Right lung (tissue), 10 donors: ENCODE measurements around the gene KLHL42. TPM values are rescaled to one million over a fixed set of nuclear protein-coding genes. Genes with fewer than 3 reads are reported as not detected.
"Not testable (repeated sequence)": the region's sequence is repeated elsewhere in the genome, so short reads cannot be mapped to it uniquely, and the experiment has no call there.

Source experiments
- DNase-seq, 2 donors: peaks; one replicate each; pipeline ENCODE4 v3.0.0-alpha.2; 2013
- long read RNA-seq, 8 donors: transcript quantifications; one replicate each; lab custom pipeline, GENCODE V29; 2026
- polyA plus RNA-seq, 5 donors: library from polyadenylated mRNA; unstranded; fragments of 120-200 nt; gene quantifications; one replicate each; pipeline versions ENCODE4 v1.2.1 to v1.2.3, GENCODE V29; 2013; ENCODE audit warnings: inconsistent platforms in 1 of 5, low replicate concordance in 1 of 5; ENCODE audit not compliant: insufficient read length in 5 of 5, insufficient read depth in 1 of 5

Gene KLHL42, protein sequence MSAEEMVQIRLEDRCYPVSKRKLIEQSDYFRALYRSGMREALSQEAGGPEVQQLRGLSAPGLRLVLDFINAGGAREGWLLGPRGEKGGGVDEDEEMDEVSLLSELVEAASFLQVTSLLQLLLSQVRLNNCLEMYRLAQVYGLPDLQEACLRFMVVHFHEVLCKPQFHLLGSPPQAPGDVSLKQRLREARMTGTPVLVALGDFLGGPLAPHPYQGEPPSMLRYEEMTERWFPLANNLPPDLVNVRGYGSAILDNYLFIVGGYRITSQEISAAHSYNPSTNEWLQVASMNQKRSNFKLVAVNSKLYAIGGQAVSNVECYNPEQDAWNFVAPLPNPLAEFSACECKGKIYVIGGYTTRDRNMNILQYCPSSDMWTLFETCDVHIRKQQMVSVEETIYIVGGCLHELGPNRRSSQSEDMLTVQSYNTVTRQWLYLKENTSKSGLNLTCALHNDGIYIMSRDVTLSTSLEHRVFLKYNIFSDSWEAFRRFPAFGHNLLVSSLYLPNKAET
- 10 to 100 TPM; 25.2 to 38.1 (median 35.7) TPM for polyA plus RNA-seq
- long read RNA-seq, donor 1, full-length matches to known transcripts: 17 of 29 reads
- long read RNA-seq, donor 1, partial matches to known transcripts: 12 of 29 reads
- long read RNA-seq, donor 1, other reads (novel, unspliced or antisense): 0 of 29 reads
- long read RNA-seq, donor 2, full-length matches to known transcripts: 8 of 8 reads
- long read RNA-seq, donor 2, partial matches to known transcripts: 0 of 8 reads
- long read RNA-seq, donor 2, other reads (novel, unspliced or antisense): 0 of 8 reads
- long read RNA-seq, donor 3, full-length matches to known transcripts: 12 of 12 reads
- long read RNA-seq, donor 3, partial matches to known transcripts: 0 of 12 reads
- long read RNA-seq, donor 3, other reads (novel, unspliced or antisense): 0 of 12 reads
- long read RNA-seq, donor 4, full-length matches to known transcripts: 5 of 5 reads
- long read RNA-seq, donor 4, partial matches to known transcripts: 0 of 5 reads
- long read RNA-seq, donor 4, other reads (novel, unspliced or antisense): 0 of 5 reads
- long read RNA-seq, donor 5, full-length matches to known transcripts: 12 of 18 reads
- long read RNA-seq, donor 5, partial matches to known transcripts: 6 of 18 reads
- long read RNA-seq, donor 5, other reads (novel, unspliced or antisense): 0 of 18 reads
- long read RNA-seq, donor 6, full-length matches to known transcripts: 20 of 20 reads
- long read RNA-seq, donor 6, partial matches to known transcripts: 0 of 20 reads
- long read RNA-seq, donor 6, other reads (novel, unspliced or antisense): 0 of 20 reads
- long read RNA-seq, donor 7, full-length matches to known transcripts: 11 of 11 reads
- long read RNA-seq, donor 7, partial matches to known transcripts: 0 of 11 reads
- long read RNA-seq, donor 7, other reads (novel, unspliced or antisense): 0 of 11 reads
- long read RNA-seq, donor 8, full-length matches to known transcripts: 5 of 5 reads
- long read RNA-seq, donor 8, partial matches to known transcripts: 0 of 5 reads
- long read RNA-seq, donor 8, other reads (novel, unspliced or antisense): 0 of 5 reads

DNA sequence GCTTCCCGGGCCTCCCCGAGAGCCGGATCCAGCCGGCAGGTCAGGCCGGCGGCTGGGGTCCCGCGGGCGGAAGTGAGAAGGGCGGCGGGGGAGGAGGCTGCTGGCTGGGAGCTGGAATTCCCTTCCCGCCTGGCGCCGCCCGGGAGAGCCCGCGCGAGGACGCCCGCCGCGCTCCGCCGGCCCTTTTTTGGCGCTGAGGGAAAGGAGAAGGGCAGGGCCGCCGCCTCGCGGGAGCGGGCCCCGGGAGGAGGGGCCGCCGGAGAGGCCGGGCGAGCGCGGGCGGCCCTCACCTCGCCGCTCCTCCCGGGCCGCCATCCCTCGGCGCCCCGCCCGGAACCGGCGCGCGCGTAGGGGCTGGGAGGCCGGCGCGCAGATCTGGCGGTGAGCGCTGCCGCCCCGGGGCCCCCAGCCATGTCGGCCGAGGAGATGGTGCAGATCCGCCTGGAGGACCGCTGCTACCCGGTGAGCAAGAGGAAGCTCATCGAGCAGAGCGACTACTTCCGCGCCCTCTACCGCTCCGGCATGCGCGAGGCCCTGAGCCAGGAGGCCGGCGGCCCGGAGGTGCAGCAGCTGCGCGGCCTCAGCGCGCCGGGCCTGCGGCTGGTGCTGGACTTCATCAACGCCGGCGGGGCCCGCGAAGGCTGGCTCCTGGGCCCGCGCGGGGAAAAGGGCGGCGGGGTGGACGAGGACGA is at the start of gene KLHL42, which contains the start of gene MANSC4:
Gene KLHL42 (plus strand): TSS at position 314 of the 692 bp plus-strand sequence. CDS start 98 bp downstream, at position 412.
Gene MANSC4 (minus strand): TSS at position 317 of the 692 bp plus-strand sequence. CDS start 8,960 bp downstream, outside the sequence.
- DNase-seq: peak; percentile 76 to 77

- DNase-seq: no peak
Observed at GRCh38 chr12:27732281-27732680, 47.8 kb upstream of the KLHL42 start.

DNA sequence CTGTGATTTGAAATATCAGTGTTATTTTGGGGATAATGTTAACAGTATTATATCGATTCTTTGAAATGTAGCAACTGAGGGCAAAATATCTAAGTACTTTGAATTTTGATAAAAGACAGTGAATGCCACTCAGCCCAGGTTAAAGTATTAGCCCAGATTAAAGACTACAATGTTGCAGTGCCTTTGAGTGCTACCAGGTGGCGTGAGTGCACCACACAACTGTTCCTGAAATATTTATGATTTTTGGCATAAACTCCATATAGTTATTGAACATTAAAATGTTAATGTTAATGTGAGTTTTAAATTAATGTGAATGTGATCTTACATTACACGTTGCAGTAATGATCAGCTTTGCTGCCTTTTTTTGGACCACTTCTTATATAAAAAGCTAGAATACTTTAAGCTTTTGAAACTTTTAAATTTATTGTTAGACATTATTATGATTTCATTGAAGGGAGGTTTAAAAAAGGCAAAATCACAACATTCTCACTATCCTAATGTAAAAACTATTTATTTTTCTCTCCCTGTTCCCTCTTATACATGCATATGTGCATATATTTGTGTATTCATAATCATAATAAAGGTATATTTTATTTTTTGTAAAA is 46.9 kb upstream of the KLHL42 start:
- peak in 1 of 2 donors; percentile 23 for DNase-seq

- no peak for DNase-seq
Observed at GRCh38 chr12:27733791-27734190, 46.2 kb upstream of the KLHL42 start.

- DNase-seq: not testable (repeated sequence)
Observed at GRCh38 chr12:27734321-27734720, 45.7 kb upstream of the KLHL42 start.

- DNase-seq: no peak
Observed at GRCh38 chr12:27743601-27744000, 36.4 kb upstream of the KLHL42 start.

DNA sequence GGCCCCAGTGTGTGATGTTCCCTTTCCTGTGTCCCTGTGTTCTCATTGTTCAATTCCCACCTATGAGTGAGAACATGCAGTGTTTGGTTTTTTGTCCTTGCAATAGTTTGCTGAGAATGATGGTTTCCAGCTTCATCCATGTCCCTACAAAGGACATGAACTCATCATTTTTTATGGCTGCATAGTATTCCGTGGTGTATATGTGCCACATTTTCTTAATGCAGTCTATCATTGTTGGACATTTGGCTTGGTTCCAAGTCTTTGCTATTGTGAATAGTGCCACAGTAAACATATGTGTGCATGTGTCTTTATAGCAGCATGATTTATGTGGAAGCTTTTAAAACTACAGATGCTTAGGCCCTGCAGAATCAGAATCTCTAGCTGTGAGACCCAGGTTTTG is 34.3 kb upstream of the KLHL42 start:
- not testable (repeated sequence) for DNase-seq

DNA sequence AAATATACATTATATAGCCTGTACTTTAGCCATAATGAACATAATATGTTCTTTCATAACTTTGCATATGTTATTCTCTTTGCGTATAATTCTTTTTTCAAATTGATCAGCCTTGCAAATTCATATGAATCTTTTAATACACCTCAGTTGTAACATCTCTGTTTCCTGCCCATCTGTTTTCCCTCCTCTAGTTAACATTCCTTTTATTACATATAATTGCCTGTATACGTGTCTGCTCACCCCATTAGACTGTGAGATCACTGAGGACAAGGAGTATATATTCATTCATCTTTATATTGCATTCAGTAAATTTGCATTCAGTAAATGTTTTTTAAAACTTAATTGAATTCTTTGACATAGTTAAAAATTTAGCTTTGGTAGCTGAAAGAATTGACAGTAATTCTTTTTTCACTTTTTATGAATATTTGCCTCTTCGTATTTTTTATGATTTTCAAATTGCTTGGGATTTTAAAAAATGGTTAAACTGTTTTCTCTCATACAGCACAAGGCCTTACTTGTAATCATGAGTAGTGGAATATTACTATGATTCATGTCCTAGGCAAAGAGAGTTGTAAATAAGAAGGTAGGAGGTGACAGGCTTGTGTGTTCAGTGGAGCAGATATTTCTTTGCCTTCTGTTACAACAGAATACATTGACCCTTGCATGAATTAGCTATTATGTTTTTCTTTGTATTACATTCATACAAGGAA is 32.8 kb upstream of the KLHL42 start:
- DNase-seq: no peak

- no peak for DNase-seq
Observed at GRCh38 chr12:27751386-27752047, 28.5 kb upstream of the KLHL42 start.

DNA sequence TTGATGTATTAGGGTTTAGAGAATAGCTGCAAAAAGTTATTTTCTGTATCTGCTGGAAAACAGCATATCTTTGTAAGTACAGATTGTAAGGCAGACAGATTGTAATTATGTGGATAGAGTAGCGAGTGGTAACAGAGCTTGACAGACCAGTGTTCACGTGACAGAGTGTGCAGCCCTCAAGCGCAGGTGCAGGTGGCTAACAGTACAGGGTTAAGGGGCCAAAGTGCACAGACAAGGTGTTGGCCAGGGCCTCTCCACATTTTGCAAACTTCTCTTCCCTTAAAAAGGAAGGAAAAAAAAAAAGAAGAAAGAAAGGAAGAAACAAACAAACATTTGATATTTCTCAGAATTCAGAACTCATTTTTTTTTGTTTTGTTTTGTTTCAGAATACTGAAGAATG is 25.2 kb upstream of the KLHL42 start:
- no peak for DNase-seq

DNA sequence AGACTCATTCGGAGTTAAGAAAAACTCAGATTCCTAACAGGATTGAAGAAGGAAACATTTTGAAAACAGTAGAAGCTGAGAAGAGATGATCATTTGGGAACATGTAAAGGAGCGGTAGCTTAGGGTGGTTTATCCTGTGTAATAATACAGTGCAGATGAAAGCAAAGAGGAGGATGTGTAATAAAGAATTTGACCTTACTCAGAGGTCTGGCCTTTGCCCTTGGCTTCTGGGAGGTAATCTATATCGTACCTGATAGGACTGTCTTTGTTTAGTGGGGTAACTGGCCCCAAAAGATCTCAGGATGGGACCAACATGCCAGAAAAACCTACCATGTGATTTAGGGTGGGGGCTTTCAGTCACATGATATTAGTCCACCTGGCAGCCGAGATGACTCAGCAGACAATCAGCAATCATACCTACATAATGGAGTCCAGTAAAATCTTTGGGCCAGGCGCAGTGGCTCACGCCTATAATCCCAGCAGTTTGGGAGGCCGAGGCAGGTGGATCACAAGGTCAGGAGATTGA is 23.3 kb upstream of the KLHL42 start:
- DNase-seq: no peak

DNA sequence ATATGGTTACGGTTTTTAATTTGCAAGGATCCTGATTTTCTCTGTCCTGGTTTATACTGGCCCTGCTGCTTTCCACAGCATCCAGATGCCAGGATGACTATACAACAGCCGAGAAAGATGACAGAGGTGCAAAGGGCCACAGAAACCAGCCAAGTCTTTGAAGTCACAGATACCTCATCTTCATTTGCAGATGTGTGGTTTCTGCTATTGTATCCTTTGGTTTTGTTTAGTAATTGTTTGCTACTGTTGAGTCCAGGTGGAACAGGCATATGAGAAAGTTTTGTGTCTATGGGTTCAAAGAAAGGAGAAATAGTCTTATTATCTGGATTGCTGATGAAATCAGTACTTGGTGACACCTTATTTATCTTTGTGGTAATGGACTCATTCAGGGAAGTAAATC is 17.3 kb upstream of the KLHL42 start:
- no peak for DNase-seq

- no peak for DNase-seq
Observed at GRCh38 chr12:27766587-27766986, 13.4 kb upstream of the KLHL42 start.

DNA sequence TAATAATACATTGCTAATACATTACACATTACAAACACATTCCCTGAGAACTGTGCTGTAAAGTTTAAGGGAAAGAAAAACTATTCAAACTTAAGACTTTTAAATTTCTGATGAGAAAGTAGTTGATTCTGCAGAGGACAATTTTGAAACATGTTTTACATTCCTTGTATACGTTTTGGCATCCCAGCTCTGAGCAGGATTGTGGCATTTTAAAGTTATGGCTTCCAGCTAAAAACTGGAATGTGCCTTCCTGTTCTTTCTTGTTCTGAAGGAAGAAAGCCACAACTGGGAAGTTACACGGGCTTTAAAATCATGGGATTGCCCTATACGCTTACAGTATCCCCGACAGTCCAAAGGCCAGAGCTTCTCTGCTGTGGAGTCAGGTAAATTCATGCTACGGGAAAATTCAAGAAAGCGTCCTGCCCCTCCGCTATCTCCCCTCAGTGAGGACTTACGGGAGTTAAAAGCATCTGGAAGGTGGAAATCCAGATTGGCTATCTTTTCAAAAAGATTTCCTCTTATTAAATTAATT is 10.8 kb upstream of the KLHL42 start:
- DNase-seq: no peak

GRCh38 chr12:27771481-27772327 is 8.3 kb upstream of the KLHL42 start:
- DNase-seq: no peak

DNA sequence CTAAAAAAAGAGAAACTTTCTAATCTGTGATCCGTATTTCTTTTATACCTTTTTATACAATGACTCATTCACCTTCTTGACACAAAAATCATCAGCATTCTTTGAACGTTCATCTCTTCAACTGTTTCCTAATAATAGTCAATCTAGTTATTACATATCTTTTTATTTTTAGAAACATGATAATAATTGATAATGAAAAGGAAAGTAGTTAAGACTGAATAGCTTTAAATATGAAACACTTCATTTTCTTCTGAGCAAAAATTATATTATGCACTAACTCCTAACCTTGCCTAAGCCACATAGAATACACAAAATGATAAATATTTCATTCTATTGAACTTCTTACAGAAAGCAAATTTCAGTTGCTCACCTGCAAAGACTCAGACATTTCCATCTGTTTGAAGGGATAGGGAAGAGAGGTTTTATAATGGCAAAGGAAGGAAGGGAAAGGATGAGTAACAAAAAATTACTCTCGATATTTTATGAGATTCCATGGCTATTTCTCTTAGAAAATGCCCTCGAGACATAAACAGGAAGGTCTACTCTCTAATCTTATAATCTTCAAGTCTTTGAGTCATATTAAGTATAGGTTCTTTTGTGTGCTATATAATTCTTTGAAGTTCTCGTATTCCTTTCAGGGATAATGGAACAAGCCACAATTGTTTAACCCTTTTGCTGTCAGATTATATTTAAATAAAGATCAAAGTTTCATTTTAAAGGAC is 7.5 kb upstream of the KLHL42 start:
- no peak for DNase-seq
